GM23338 (cell line): Measurements from ENCODE around the gene DST. TPM values are rescaled to one million over a fixed set of nuclear protein-coding genes. Genes with fewer than 3 reads are reported as not detected.

Experiments
- ATAC-seq: fragments of 200-7000 bp; cut with Tn5 transposase; 3 replicates; pipeline ENCODE4 v1.9.1; 2020
- DNase-seq: peaks from one replicate; pipeline ENCODE4 v3.0.0-alpha.2; 2015; ENCODE audit warnings: low spot score
- H2AFZ ChIP-seq: fragments of 200-600 bp; sonication (generic); 2 replicates; pipeline ENCODE4 v1.8.0; 2016; ENCODE audit warnings: antibody characterized with exemption, mild to moderate bottlenecking, moderate library complexity
- H3F3A ChIP-seq: fragments of 200-600 bp; sonication (generic); replicated peaks from 2 replicates; pipeline ENCODE4 v1.8.0; 2017; ENCODE audit warnings: antibody characterized with exemption, mixed run types, low read depth
- H3K27ac ChIP-seq: fragments of 200-600 bp; sonication (generic); 2 replicates; pipeline ENCODE4 v1.6.1; 2016; ENCODE audit warnings: low read depth
- H3K27me3 ChIP-seq: fragments of 200-600 bp; sonication (generic); 2 replicates; pipeline ENCODE4 v1.8.0; 2016; ENCODE audit warnings: mild to moderate bottlenecking, mixed run types, moderate library complexity; ENCODE audit not compliant: insufficient read depth
- H3K36me3 ChIP-seq: fragments of 200-600 bp; sonication (generic); 2 replicates; pipeline ENCODE4 v1.8.0; 2016; ENCODE audit warnings: mild to moderate bottlenecking; ENCODE audit not compliant: insufficient read depth
- H3K4me1 ChIP-seq: fragments of 200-600 bp; sonication (generic); 2 replicates; pipeline ENCODE4 v1.8.0; 2016; ENCODE audit warnings: mild to moderate bottlenecking, moderate library complexity; ENCODE audit not compliant: insufficient read depth
- H3K4me2 ChIP-seq: fragments of 200-600 bp; sonication (generic); 2 replicates; pipeline ENCODE4 v1.7.1; 2017; ENCODE audit warnings: mixed run types
- H3K4me3 ChIP-seq: fragments of 200-600 bp; sonication (generic); 2 replicates; pipeline ENCODE4 v1.6.1; 2016; ENCODE audit warnings: mixed run types
- H3K79me2 ChIP-seq: fragments of 200-600 bp; sonication (generic); replicated peaks from 2 replicates; pipeline ENCODE4 v1.8.0; 2017; ENCODE audit warnings: mild to moderate bottlenecking; ENCODE audit not compliant: insufficient read depth
- H3K9me2 ChIP-seq: fragments of 200-600 bp; sonication (generic); 2 replicates; pipeline ENCODE4 v1.8.0; 2017; ENCODE audit not compliant: insufficient read depth
- H4K20me1 ChIP-seq: fragments of 200-600 bp; sonication (generic); replicated peaks from 2 replicates; pipeline ENCODE4 v1.8.0; 2017; ENCODE audit warnings: mild to moderate bottlenecking; ENCODE audit not compliant: insufficient read depth
- H3K27ac Mint-ChIP-seq: 2 replicates; pipeline ENCODE4 v1.8.0; 2020; ENCODE audit warnings: inconsistent platforms, mild to moderate bottlenecking, moderate library complexity, mixed read lengths
- H3K27me3 Mint-ChIP-seq: 3 replicates; pipeline ENCODE4 v1.8.0; 2022; ENCODE audit warnings: low read depth, mild to moderate bottlenecking, moderate library complexity, mixed read lengths, inconsistent platforms; ENCODE audit not compliant: insufficient read depth, poor library complexity
- H3K36me3 Mint-ChIP-seq: 3 replicates; pipeline ENCODE4 v1.8.0; 2021; ENCODE audit warnings: low read depth, mild to moderate bottlenecking, inconsistent platforms, moderate library complexity, mixed read lengths
- H3K4me1 Mint-ChIP-seq: 3 replicates; pipeline ENCODE4 v1.8.0; 2020; ENCODE audit warnings: mild to moderate bottlenecking, inconsistent platforms, mixed read lengths
- H3K4me3 Mint-ChIP-seq: 3 replicates; pipeline ENCODE4 v1.8.0; 2021; ENCODE audit warnings: moderate library complexity, mild to moderate bottlenecking, inconsistent platforms, mixed read lengths
- H3K9me3 Mint-ChIP-seq: 3 replicates; pipeline ENCODE4 v1.8.0; 2020; ENCODE audit warnings: moderate library complexity, mild to moderate bottlenecking, inconsistent platforms, mixed read lengths
- CREB1 ChIP-seq: fragments of 250-450 bp; sonication (Bioruptor Pico); IDR thresholded peaks from 2 replicates; pipeline ENCODE4 v1.5.0; 2020; ENCODE audit warnings: low read depth, mild to moderate bottlenecking, moderate library complexity
- EZH2 ChIP-seq: fragments of 200-600 bp; sonication (generic); IDR thresholded peaks from one replicate; pipeline ENCODE4 v1.8.0; 2017; ENCODE audit warnings: antibody characterized with exemption, mild to moderate bottlenecking, low read depth; ENCODE audit not compliant: unreplicated experiment
- NANOG ChIP-seq: IDR thresholded peaks from 2 replicates; pipeline ENCODE4 v1.6.1; 2016; ENCODE audit warnings: antibody characterized with exemption, borderline replicate concordance
- POLR2AphosphoS5 ChIP-seq: IDR thresholded peaks from 2 replicates; pipeline ENCODE4 v1.6.1; 2016; ENCODE audit warnings: antibody characterized with exemption, low read depth
- STAT1 ChIP-seq: IDR thresholded peaks from one replicate; pipeline ENCODE4 v1.6.1; 2016; ENCODE audit warnings: antibody characterized with exemption; ENCODE audit not compliant: unreplicated experiment
- ZNF331 ChIP-seq: fragments of 250-450 bp; sonication (Bioruptor Pico); IDR thresholded peaks from 2 replicates; pipeline ENCODE4 v1.5.0; 2020; ENCODE audit warnings: low read depth, mild to moderate bottlenecking, moderate library complexity
- polyA plus RNA-seq: library from polyadenylated mRNA; unstranded; fragments of >200 nt; fragmentation: Nextera tagmentation; extraction: Ambion mirVana; gene quantifications from 2 replicates; pipeline ENCODE4 v1.2.1, GENCODE V29; 2016
- total RNA-seq: library from RNA; depleted of rRNA; stranded (reverse); fragments of >200 nt; shearing (Covaris generic); gene quantifications from 2 replicates; pipeline ENCODE4 v1.2.3, GENCODE V29; 2014
- TF ChIP-seq, protein P1 (sequence below): IDR thresholded peaks from 2 replicates; pipeline ENCODE4 v1.6.1; 2016; ENCODE audit warnings: antibody characterized with exemption
- TF ChIP-seq, protein P2 (sequence below): IDR thresholded peaks from one replicate; pipeline ENCODE4 v1.6.1; 2018; ENCODE audit warnings: antibody characterized with exemption; ENCODE audit not compliant: unreplicated experiment

The DST gene
- total and polyA plus RNA-seq, 2 experiments from 2014 or later, result 88.7 to 188 TPM

DNA sequence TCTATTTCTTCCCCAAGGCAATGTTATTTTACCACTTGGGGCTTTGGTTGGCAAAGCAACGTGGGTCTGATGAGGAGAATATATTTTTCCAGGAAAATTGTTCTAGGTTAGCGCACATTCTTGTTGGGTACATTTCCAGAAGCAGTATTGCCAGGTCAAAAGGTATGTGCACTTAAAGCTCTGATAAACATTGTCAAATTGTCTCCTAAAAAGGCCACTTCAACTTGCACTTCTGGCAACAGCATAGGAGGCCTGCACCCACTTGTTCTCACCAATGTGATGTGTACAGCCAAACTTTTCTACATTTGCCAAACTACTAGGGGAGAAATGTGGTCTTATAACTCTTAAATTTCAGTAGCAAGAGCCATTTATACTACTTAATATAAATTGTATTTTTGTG, 197.8 kb downstream of the DST start:
- DNase-seq, result no peak
- H3K4me1 Mint-ChIP-seq, result no peaks in the 10 kb centered on the region
- peaks cover 8% of the 10 kb centered on the region; the same call in 2 of the 3 replicates for H3K9me3 Mint-ChIP-seq
- no peak overlapping the region for H3K4me3 ChIP-seq
- H3K27me3 Mint-ChIP-seq, result no peaks in the 10 kb centered on the region
- H2AFZ ChIP-seq, result no peak overlapping the region
- no peak overlapping the region for H3K27ac Mint-ChIP-seq
- no peak for ATAC-seq
- peaks cover 4% of the 10 kb centered on the region; the same call in 1 of the 2 replicates for H3K9me2 ChIP-seq
- H3F3A ChIP-seq, result no peaks in the 10 kb centered on the region
- no peaks in the 10 kb centered on the region for H3K36me3 ChIP-seq
- TF ChIP-seq CREB1 (CRISPR knock-in tag) (no peak), STAT1 (no peak), POLR2AphosphoS5 (no peak)
- TF ChIP-seq, protein P1, sequence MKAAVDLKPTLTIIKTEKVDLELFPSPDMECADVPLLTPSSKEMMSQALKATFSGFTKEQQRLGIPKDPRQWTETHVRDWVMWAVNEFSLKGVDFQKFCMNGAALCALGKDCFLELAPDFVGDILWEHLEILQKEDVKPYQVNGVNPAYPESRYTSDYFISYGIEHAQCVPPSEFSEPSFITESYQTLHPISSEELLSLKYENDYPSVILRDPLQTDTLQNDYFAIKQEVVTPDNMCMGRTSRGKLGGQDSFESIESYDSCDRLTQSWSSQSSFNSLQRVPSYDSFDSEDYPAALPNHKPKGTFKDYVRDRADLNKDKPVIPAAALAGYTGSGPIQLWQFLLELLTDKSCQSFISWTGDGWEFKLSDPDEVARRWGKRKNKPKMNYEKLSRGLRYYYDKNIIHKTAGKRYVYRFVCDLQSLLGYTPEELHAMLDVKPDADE, result no peak
- H3K79me2 ChIP-seq, result no peaks in the 10 kb centered on the region
- H3K36me3 Mint-ChIP-seq, result no peaks in the 10 kb centered on the region
- H3K27me3 ChIP-seq, result no peaks in the 10 kb centered on the region
- H4K20me1 ChIP-seq, result no peaks in the 10 kb centered on the region
- no peak overlapping the region for H3K27ac ChIP-seq
- no peak overlapping the region for H3K4me2 ChIP-seq
- H3K4me1 ChIP-seq, result no peaks in the 10 kb centered on the region
- H3K4me3 Mint-ChIP-seq, result no peak overlapping the region

DNA sequence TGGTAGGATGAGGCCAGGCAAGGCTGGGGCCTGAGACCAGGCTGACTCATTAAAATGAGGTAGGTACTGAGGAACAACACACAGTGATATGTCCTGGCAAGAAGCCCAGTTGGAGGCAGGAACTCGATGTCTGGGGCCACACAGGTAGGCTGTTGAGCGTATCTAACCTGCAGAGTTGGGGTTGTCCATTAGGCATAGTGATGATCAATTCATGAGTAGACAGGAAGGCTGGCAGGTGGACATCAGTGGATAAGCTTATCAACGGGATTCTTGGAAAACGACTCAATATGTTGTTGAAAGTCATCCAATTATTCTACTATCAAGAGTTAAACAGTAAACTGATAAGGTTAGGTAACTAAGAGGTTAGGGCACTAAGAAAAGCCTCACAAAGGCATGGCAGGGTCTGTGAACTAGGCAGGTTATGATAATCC, 202.1 kb downstream of the DST start:
- DNase-seq (no peak), ATAC-seq (no peak)
- Mint-ChIP-seq H3K36me3 (0 out of 3 replicates have a peak, but pooled peaks cover 3% of the 10 kb centered on the region), H3K4me3 (no peak overlapping the region), H3K4me1 (no peaks in the 10 kb centered on the region), H3K27me3 (no peaks in the 10 kb centered on the region), H3K9me3 (peaks cover 16% of the 10 kb centered on the region), H3K27ac (no peak overlapping the region)
- H2AFZ ChIP-seq, result no peak overlapping the region
- TF ChIP-seq EZH2 (no peak), ZNF331 (CRISPR knock-in tag) (no peak), NANOG (no peak), STAT1 (no peak), POLR2AphosphoS5 (no peak)
- TF ChIP-seq, protein P1, result no peak
- TF ChIP-seq, protein P2, sequence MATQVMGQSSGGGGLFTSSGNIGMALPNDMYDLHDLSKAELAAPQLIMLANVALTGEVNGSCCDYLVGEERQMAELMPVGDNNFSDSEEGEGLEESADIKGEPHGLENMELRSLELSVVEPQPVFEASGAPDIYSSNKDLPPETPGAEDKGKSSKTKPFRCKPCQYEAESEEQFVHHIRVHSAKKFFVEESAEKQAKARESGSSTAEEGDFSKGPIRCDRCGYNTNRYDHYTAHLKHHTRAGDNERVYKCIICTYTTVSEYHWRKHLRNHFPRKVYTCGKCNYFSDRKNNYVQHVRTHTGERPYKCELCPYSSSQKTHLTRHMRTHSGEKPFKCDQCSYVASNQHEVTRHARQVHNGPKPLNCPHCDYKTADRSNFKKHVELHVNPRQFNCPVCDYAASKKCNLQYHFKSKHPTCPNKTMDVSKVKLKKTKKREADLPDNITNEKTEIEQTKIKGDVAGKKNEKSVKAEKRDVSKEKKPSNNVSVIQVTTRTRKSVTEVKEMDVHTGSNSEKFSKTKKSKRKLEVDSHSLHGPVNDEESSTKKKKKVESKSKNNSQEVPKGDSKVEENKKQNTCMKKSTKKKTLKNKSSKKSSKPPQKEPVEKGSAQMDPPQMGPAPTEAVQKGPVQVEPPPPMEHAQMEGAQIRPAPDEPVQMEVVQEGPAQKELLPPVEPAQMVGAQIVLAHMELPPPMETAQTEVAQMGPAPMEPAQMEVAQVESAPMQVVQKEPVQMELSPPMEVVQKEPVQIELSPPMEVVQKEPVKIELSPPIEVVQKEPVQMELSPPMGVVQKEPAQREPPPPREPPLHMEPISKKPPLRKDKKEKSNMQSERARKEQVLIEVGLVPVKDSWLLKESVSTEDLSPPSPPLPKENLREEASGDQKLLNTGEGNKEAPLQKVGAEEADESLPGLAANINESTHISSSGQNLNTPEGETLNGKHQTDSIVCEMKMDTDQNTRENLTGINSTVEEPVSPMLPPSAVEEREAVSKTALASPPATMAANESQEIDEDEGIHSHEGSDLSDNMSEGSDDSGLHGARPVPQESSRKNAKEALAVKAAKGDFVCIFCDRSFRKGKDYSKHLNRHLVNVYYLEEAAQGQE, result no peak
- no peak overlapping the region for H3K4me2 ChIP-seq
- no peak overlapping the region for H3K4me3 ChIP-seq
- H3F3A ChIP-seq, result no peaks in the 10 kb centered on the region
- H3K36me3 ChIP-seq, result no peaks in the 10 kb centered on the region
- H3K4me1 ChIP-seq, result no peaks in the 10 kb centered on the region
- H3K9me2 ChIP-seq, result peaks cover 4% of the 10 kb centered on the region; the same call in 1 of the 2 replicates
- no peaks in the 10 kb centered on the region for H4K20me1 ChIP-seq
- H3K27me3 ChIP-seq, result no peaks in the 10 kb centered on the region
- no peak overlapping the region for H3K27ac ChIP-seq
- no peaks in the 10 kb centered on the region for H3K79me2 ChIP-seq
